SU-DHL-6 (cell line): ENCODE results near the gene CEP70.

ENCODE experiments used
- H2AFZ ChIP-seq: fragments of 200-600 bp; sonication (generic); 2 replicates; pipeline ENCODE4 v1.6.1; 2014; ENCODE audit warnings: low read depth, mild to moderate bottlenecking, moderate library complexity, mixed read lengths, antibody characterized with exemption, low read length; ENCODE audit not compliant: severe bottlenecking
- H3F3A ChIP-seq: fragments of 200-600 bp; shearing (Covaris generic); 2 replicates; pipeline ENCODE4 v1.6.0; 2016; ENCODE audit warnings: antibody characterized with exemption, mild to moderate bottlenecking; ENCODE audit not compliant: insufficient read depth
- H3K27ac ChIP-seq: fragments of 200-600 bp; sonication (generic); 2 replicates; pipeline ENCODE4 v1.5.1; 2016; ENCODE audit warnings: low read depth, mild to moderate bottlenecking, low read length, moderate library complexity, mixed read lengths
- H3K27me3 ChIP-seq: fragments of 200-600 bp; sonication (generic), shearing (Covaris generic); 2 replicates; pipeline ENCODE4 v1.6.0; 2014; ENCODE audit warnings: mild to moderate bottlenecking, low read length
- H3K36me3 ChIP-seq: fragments of 200-600 bp; sonication (generic); 2 replicates; pipeline ENCODE4 v1.6.1; 2014; ENCODE audit warnings: mild to moderate bottlenecking, low read length, mixed read lengths
- H3K4me2 ChIP-seq: fragments of 300-600, 200-600 bp; shearing (Covaris generic), sonication (generic); 2 replicates; pipeline ENCODE4 v1.6.0; 2014; ENCODE audit warnings: low read length, low read depth, mild to moderate bottlenecking; ENCODE audit not compliant: poor library complexity, severe bottlenecking
- H3K4me3 ChIP-seq: fragments of 200-600 bp; sonication (generic); 2 replicates; pipeline ENCODE4 v1.5.1; 2014; ENCODE audit warnings: antibody characterized with exemption, low read length, mild to moderate bottlenecking, mixed read lengths; ENCODE audit not compliant: insufficient read depth, poor library complexity, severe bottlenecking
- H3K79me2 ChIP-seq: fragments of 200-600 bp; sonication (generic); 2 replicates; pipeline ENCODE4 v1.6.1; 2014; ENCODE audit warnings: mild to moderate bottlenecking, low read length, moderate library complexity; ENCODE audit not compliant: insufficient read depth
- H3K9ac ChIP-seq: fragments of 200-600 bp; sonication (generic); 2 replicates; pipeline ENCODE4 v1.7.0; 2014; ENCODE audit warnings: mild to moderate bottlenecking, low read length
- H3K9me2 ChIP-seq: fragments of 200-600 bp; sonication (generic); replicated peaks from 2 replicates; pipeline ENCODE4 v1.6.1; 2014; ENCODE audit warnings: low read length; ENCODE audit not compliant: insufficient read depth
- H3K9me3 ChIP-seq: fragments of 200-600 bp; sonication (generic); 2 replicates; pipeline ENCODE4 v1.6.1; 2014; ENCODE audit warnings: low read length, mixed read lengths; ENCODE audit not compliant: insufficient read depth
- H4K20me1 ChIP-seq: fragments of 200-600 bp; sonication (generic); 2 replicates; pipeline ENCODE4 v1.6.1; 2014; ENCODE audit warnings: low read depth, mild to moderate bottlenecking, antibody characterized with exemption, low read length, moderate library complexity, mixed read lengths
- EZH2phosphoT487 ChIP-seq: fragments of 200-600 bp; sonication (generic), shearing (Covaris generic); conservative IDR thresholded peaks from 2 replicates; pipeline ENCODE4 v1.6.1; 2018; ENCODE audit warnings: mild to moderate bottlenecking, antibody characterized with exemption, low read length, moderate library complexity, mixed read lengths
- TF ChIP-seq, protein P1 (sequence below): fragments of 200-600 bp; sonication (generic); IDR thresholded peaks from one replicate; pipeline ENCODE4 v1.5.1; 2017; ENCODE audit warnings: antibody characterized with exemption, mild to moderate bottlenecking, low read length, moderate library complexity; ENCODE audit not compliant: insufficient read depth, poor library complexity, severe bottlenecking

CEP70 gene

GRCh38 chr3:138511945-138512344 is 82.1 kb downstream of the CEP70 start:
- Histone ChIP-seq H2AFZ (no peak overlapping the region), H3K9me2 (no peaks in the 10 kb centered on the region), H3K9ac (no peak overlapping the region), H3K36me3 (no peaks in the 10 kb centered on the region), H3F3A (no peaks in the 10 kb centered on the region), H3K9me3 (no peaks in the 10 kb centered on the region), H3K27me3 (no peaks in the 10 kb centered on the region), H3K79me2 (no peaks in the 10 kb centered on the region), H3K27ac (no peak overlapping the region), H4K20me1 (no peaks in the 10 kb centered on the region), H3K4me3 (no peak overlapping the region), H3K4me2 (no peak overlapping the region)
- TF ChIP-seq, protein P1, sequence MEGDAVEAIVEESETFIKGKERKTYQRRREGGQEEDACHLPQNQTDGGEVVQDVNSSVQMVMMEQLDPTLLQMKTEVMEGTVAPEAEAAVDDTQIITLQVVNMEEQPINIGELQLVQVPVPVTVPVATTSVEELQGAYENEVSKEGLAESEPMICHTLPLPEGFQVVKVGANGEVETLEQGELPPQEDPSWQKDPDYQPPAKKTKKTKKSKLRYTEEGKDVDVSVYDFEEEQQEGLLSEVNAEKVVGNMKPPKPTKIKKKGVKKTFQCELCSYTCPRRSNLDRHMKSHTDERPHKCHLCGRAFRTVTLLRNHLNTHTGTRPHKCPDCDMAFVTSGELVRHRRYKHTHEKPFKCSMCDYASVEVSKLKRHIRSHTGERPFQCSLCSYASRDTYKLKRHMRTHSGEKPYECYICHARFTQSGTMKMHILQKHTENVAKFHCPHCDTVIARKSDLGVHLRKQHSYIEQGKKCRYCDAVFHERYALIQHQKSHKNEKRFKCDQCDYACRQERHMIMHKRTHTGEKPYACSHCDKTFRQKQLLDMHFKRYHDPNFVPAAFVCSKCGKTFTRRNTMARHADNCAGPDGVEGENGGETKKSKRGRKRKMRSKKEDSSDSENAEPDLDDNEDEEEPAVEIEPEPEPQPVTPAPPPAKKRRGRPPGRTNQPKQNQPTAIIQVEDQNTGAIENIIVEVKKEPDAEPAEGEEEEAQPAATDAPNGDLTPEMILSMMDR = no peak
- TF ChIP-seq EZH2phosphoT487 = no peak

DNA sequence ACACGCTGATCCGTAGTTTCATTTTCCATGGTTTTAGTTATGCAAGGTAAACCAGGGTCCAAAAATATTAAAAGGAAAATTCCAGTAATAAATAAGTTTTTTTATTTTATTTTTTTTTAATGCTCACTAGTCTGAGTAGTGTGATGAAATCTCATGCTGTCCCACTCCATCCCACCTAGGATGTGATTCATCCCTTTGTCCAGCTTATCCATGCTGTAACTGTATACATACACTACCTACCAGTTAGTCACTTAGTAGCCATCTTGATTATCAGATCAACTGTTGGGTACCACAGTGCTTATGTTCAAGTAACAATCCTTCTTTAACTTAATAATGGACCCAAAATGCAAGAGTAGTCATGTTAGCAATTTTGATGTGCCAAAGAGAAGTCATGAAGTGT is 84.5 kb downstream of the CEP70 start:
- H3K9ac ChIP-seq = no peak overlapping the region
- no peaks in the 10 kb centered on the region for H3K9me2 ChIP-seq
- no peaks in the 10 kb centered on the region for H3F3A ChIP-seq
- H3K4me3 ChIP-seq = no peak overlapping the region
- no peaks in the 10 kb centered on the region for H3K9me3 ChIP-seq
- no peaks in the 10 kb centered on the region for H3K79me2 ChIP-seq
- no peaks in the 10 kb centered on the region for H4K20me1 ChIP-seq
- TF ChIP-seq EZH2phosphoT487 = no peak
- TF ChIP-seq, protein P1 = no peak
- no peak overlapping the region for H3K4me2 ChIP-seq
- H3K27ac ChIP-seq = no peak overlapping the region
- H3K27me3 ChIP-seq = no peaks in the 10 kb centered on the region
- H2AFZ ChIP-seq = no peak overlapping the region
- no peaks in the 10 kb centered on the region for H3K36me3 ChIP-seq

DNA sequence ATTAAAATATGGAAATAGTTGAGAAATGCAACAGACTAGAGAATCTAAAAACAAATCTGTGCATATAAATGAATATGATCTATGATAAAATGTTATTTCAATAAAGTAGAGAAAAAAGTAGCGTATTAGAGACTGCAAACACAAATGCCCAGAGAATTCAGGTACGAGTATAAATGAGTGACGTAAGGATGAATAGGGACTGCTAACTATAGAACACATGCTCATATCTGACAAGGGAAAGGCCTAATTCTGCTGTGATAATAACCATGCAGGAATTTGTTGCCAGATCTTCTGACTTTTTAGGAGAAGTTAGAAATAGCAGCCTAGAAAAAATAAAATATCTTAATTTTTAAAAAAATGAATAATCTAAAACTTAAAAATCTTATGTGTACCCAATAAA is 86.5 kb downstream of the CEP70 start:
- Histone ChIP-seq H3K36me3 (no peaks in the 10 kb centered on the region), H3F3A (no peaks in the 10 kb centered on the region), H3K4me3 (no peak overlapping the region), H3K4me2 (no peak overlapping the region), H3K27ac (no peak overlapping the region), H2AFZ (no peak overlapping the region), H3K79me2 (no peaks in the 10 kb centered on the region), H3K27me3 (no peaks in the 10 kb centered on the region), H3K9me3 (no peaks in the 10 kb centered on the region), H4K20me1 (no peaks in the 10 kb centered on the region), H3K9me2 (no peaks in the 10 kb centered on the region), H3K9ac (no peak overlapping the region)
- TF ChIP-seq, protein P1 = no peak
- TF ChIP-seq EZH2phosphoT487 = no peak
